ENCODE measurements around the gene CEP128.

CEP128 gene

DNA sequence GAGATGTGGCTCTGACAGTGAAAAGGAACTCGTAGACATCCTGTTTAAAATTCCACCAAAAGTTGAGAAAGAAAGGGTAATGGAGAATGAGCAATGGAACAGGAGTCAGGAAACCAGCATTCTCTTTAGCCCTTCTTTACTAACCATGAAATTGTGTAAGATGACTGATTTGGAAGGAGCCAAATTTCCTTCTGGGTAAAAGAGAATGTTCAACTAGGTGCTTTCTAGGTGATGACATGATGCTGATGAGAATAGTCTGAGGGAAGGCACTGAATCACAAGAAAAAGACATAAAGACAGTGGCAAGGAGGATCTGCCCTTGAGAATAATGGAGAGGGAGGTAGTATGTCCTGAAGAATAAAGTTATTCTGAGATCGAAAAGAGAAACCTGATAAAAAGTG lies 16.1 kb upstream of the CEP128 start:
- no peaks in the 10 kb centered on the region for H3K9me3 ChIP-seq (ENCODE audit: control insufficient read depth, insufficient read depth, low read depth, low read length)
- no peaks in the 10 kb centered on the region for H3K4me1 ChIP-seq (ENCODE audit: control insufficient read depth, insufficient read depth, low read length)
- no peak overlapping the region for H3K27ac ChIP-seq (ENCODE audit: extremely low read depth, low read depth, low read length)
- no peak overlapping the region for H3K4me3 ChIP-seq (ENCODE audit: low read depth, low read length)
- H3K36me3 ChIP-seq (ENCODE audit: control insufficient read depth in 2 of 2, insufficient read depth in 1 of 2, low read length in 2 of 2), result no peaks in the 10 kb centered on the region
- no peak for TF ChIP-seq ZXDB (tag by site-specific recombination; IDR thresholded peaks at IDR 0.05)
- TF ChIP-seq ZNF629 (tag by site-specific recombination; IDR thresholded peaks at IDR 0.05), result no peak
- TF ChIP-seq PRDM1 (tag by site-specific recombination; IDR thresholded peaks at IDR 0.05), result no peak
- TF ChIP-seq ZNF48 (tag by site-specific recombination; IDR thresholded peaks at IDR 0.05), result no peak
- TF ChIP-seq KLF17 (tag by site-specific recombination; IDR thresholded peaks at IDR 0.05), result no peak
- POLR2A ChIA-PET, result no interaction called here
- CTCF ChIA-PET, result interaction anchor here (4.7 to 5.3 kb wide), 2 partner anchors 30 to 39 kb away, joined by 11 to 41 read pairs; no protein-coding TSS in a partner anchor

DNA sequence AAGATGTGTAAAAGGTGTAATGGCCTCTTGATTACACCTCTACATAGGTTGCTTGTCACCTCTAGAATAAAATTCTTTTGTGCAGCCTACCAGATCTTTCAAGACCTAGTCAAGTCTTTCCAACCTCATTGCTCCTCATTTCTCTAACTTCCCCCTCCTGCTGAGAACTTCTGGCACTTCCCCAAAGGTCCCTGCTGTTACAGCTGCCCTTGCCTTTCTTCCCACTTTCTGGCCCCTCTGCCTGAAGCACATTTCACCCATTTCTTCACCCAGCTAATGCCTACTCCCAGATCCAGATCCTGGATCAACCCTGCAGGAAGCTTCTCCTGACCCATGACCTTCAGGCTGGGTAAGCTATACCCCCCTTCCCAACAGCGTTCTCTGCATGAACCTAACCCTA lies 15.4 kb upstream of the CEP128 start:
- Histone ChIP-seq H3K9me3 (ENCODE audit: control insufficient read depth, insufficient read depth, low read depth, low read length) (no peaks in the 10 kb centered on the region), H3K27ac (ENCODE audit: extremely low read depth, low read depth, low read length) (no peak overlapping the region), H3K36me3 (ENCODE audit: control insufficient read depth in 2 of 2, insufficient read depth in 1 of 2, low read length in 2 of 2) (no peaks in the 10 kb centered on the region), H3K4me1 (ENCODE audit: control insufficient read depth, insufficient read depth, low read length) (no peaks in the 10 kb centered on the region), H3K4me3 (ENCODE audit: low read depth, low read length) (no peak overlapping the region)
- POLR2A ChIA-PET, result no interaction called here
- CTCF ChIA-PET, result interaction anchor here (4.7 to 5.3 kb wide), 2 partner anchors 31 to 40 kb away, joined by 11 to 41 read pairs; no protein-coding TSS in a partner anchor
- TF ChIP-seq ZNF433 (tag by site-specific recombination; IDR thresholded peaks at IDR 0.05; ENCODE audit: low read depth), result no peak
- TF ChIP-seq ZNF510 (tag by site-specific recombination; IDR thresholded peaks at IDR 0.05; ENCODE audit: insufficient replicate concordance), result no peak
- no peak for TF ChIP-seq ZNF837 (tag by site-specific recombination; IDR thresholded peaks at IDR 0.05)
- TF ChIP-seq, protein P1, sequence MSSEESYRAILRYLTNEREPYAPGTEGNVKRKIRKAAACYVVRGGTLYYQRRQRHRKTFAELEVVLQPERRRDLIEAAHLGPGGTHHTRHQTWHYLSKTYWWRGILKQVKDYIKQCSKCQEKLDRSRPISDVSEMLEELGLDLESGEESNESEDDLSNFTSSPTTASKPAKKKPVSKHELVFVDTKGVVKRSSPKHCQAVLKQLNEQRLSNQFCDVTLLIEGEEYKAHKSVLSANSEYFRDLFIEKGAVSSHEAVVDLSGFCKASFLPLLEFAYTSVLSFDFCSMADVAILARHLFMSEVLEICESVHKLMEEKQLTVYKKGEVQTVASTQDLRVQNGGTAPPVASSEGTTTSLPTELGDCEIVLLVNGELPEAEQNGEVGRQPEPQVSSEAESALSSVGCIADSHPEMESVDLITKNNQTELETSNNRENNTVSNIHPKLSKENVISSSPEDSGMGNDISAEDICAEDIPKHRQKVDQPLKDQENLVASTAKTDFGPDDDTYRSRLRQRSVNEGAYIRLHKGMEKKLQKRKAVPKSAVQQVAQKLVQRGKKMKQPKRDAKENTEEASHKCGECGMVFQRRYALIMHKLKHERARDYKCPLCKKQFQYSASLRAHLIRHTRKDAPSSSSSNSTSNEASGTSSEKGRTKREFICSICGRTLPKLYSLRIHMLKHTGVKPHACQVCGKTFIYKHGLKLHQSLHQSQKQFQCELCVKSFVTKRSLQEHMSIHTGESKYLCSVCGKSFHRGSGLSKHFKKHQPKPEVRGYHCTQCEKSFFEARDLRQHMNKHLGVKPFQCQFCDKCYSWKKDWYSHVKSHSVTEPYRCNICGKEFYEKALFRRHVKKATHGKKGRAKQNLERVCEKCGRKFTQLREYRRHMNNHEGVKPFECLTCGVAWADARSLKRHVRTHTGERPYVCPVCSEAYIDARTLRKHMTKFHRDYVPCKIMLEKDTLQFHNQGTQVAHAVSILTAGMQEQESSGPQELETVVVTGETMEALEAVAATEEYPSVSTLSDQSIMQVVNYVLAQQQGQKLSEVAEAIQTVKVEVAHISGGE (tag by site-specific recombination; conservative IDR thresholded peaks at IDR 0.05; ENCODE audit: low read depth), result no peak
- no peak for TF ChIP-seq ZNF221 (tag by site-specific recombination; IDR thresholded peaks at IDR 0.05; ENCODE audit: borderline replicate concordance)
- no peak for TF ChIP-seq ZNF175 (tag by site-specific recombination; IDR thresholded peaks at IDR 0.05)
- TF ChIP-seq, protein P2, sequence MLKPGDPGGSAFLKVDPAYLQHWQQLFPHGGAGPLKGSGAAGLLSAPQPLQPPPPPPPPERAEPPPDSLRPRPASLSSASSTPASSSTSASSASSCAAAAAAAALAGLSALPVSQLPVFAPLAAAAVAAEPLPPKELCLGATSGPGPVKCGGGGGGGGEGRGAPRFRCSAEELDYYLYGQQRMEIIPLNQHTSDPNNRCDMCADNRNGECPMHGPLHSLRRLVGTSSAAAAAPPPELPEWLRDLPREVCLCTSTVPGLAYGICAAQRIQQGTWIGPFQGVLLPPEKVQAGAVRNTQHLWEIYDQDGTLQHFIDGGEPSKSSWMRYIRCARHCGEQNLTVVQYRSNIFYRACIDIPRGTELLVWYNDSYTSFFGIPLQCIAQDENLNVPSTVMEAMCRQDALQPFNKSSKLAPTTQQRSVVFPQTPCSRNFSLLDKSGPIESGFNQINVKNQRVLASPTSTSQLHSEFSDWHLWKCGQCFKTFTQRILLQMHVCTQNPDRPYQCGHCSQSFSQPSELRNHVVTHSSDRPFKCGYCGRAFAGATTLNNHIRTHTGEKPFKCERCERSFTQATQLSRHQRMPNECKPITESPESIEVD (tag by site-specific recombination; IDR thresholded peaks at IDR 0.05), result no peak

- Histone ChIP-seq H3K9me3 (ENCODE audit: control insufficient read depth, insufficient read depth, low read depth, low read length) (no peaks in the 10 kb centered on the region), H3K4me1 (ENCODE audit: control insufficient read depth, insufficient read depth, low read length) (no peaks in the 10 kb centered on the region), H3K27ac (ENCODE audit: extremely low read depth, low read depth, low read length) (no peak overlapping the region), H3K36me3 (ENCODE audit: control insufficient read depth in 2 of 2, insufficient read depth in 1 of 2, low read length in 2 of 2) (no peaks in the 10 kb centered on the region), H3K4me3 (ENCODE audit: low read depth, low read length) (no peak overlapping the region)
- CTCF ChIA-PET, result interaction anchor here (0.6 to 5.3 kb wide), 6 partner anchors 9 to 352 kb away, joined by 3 to 41 read pairs (median 6); no protein-coding TSS in a partner anchor
- POLR2A ChIA-PET, result no interaction called here
- TF ChIP-seq KLF10 (tag by site-specific recombination; IDR thresholded peaks at IDR 0.05) (no peak), ZNF549 (tag by site-specific recombination; IDR thresholded peaks at IDR 0.05) (no peak), IKZF3 (tag by site-specific recombination; IDR thresholded peaks at IDR 0.05) (no peak), SP3 (tag by site-specific recombination; IDR thresholded peaks at IDR 0.05) (no peak), ZIC2 (tag by site-specific recombination; IDR thresholded peaks at IDR 0.05) (no peak), ZNF18 (tag by site-specific recombination; IDR thresholded peaks at IDR 0.05) (no peak), KLF16 (tag by site-specific recombination; IDR thresholded peaks at IDR 0.05) (no peak)
- TF ChIP-seq, protein P3, sequence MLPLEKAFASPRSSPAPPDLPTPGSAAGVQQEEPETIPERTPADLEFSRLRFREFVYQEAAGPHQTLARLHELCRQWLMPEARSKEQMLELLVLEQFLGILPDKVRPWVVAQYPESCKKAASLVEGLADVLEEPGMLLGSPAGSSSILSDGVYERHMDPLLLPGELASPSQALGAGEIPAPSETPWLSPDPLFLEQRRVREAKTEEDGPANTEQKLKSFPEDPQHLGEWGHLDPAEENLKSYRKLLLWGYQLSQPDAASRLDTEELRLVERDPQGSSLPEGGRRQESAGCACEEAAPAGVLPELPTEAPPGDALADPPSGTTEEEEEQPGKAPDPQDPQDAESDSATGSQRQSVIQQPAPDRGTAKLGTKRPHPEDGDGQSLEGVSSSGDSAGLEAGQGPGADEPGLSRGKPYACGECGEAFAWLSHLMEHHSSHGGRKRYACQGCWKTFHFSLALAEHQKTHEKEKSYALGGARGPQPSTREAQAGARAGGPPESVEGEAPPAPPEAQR (tag by site-specific recombination; IDR thresholded peaks at IDR 0.05), result no peak
These were observed 14.6 kb upstream of the CEP128 start for GRCh38 chr14:80956102-80956501.

All from HEK293 (cell line).